ENCODE results near the gene NCBP3.
"Not testable (repeated sequence)": the region's sequence is repeated elsewhere in the genome, so short reads cannot be mapped to it uniquely, and the experiment has no call there.

The NCBP3 gene

DNA sequence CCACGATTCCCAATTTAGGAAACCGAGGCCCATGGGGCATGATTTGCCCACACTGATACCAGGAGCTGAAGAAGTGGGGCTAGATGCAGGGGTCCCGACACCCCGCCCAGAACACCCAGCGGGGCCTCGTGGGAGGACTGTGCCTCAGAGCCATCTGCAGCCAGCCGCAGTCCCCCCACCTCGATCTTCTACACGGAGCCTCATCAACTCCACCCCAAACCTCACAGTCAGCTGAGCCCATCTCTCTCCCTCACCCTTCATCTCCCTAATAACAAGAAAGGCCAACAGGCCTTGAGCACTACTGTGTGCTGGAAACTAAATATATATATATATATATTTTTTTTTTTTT, 49.2 kb downstream of the NCBP3 start:
- TF ChIP-seq, protein P1, sequence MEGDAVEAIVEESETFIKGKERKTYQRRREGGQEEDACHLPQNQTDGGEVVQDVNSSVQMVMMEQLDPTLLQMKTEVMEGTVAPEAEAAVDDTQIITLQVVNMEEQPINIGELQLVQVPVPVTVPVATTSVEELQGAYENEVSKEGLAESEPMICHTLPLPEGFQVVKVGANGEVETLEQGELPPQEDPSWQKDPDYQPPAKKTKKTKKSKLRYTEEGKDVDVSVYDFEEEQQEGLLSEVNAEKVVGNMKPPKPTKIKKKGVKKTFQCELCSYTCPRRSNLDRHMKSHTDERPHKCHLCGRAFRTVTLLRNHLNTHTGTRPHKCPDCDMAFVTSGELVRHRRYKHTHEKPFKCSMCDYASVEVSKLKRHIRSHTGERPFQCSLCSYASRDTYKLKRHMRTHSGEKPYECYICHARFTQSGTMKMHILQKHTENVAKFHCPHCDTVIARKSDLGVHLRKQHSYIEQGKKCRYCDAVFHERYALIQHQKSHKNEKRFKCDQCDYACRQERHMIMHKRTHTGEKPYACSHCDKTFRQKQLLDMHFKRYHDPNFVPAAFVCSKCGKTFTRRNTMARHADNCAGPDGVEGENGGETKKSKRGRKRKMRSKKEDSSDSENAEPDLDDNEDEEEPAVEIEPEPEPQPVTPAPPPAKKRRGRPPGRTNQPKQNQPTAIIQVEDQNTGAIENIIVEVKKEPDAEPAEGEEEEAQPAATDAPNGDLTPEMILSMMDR (IDR thresholded peaks at IDR 0.05): no peak
- Histone ChIP-seq H3K27ac (no peak overlapping the region), H3K4me1 (ENCODE audit: control insufficient read depth in 1 of 2, insufficient read depth in 1 of 2, low read depth in 1 of 2, low read length in 1 of 2) (peaks cover 36 to 39% of the 10 kb centered on the region in 2 experiments)

DNA sequence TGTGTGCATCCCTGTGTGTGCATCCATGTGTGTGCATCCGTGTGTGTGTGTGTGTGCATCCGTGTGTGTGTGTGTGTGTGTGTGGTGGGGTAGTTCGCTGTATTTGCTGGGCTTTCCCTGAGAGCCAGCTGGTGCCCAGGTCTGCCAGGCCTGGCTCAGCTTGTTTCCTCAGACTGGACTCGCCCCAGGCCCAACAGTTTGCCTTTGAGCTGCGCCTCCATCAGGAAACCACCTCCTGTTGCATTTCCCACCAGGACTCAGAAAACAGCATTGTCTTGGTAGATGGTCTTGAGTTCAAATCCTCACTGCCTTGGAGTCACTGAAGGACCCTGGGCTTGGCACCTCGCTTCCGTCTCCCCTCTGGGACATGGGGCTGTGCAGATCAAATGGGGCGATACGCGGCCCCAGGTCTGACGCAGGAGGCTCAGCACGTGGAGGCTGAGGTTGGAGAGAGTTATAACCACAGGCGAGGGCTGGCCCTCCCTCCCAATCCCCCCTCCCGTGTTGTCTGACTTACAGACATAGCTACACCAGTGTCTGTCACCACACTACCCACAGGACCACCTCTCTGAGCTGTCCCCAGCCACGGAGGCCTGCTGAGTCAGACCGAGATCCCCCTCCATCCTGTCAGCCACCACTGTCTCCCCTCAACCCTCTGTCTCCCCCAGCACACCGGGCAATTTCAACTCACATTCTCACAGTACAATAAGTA, 49.8 kb downstream of the NCBP3 start:
- Histone ChIP-seq H3K9me3 (no peaks in the 10 kb centered on the region), H3K36me3 (no peaks in the 10 kb centered on the region), H3K4me3 (ENCODE audit: low read depth in 1 of 2, low read length in 1 of 2) (no peak overlapping the region), H3K4me1 (ENCODE audit: control insufficient read depth in 1 of 2, insufficient read depth in 1 of 2, low read depth in 1 of 2, low read length in 1 of 2) (peaks cover 34 to 39% of the 10 kb centered on the region in 2 experiments), H3K27me3 (no peaks in the 10 kb centered on the region), H3K27ac (no peak overlapping the region)
- TF ChIP-seq, protein P1 (IDR thresholded peaks at IDR 0.05): no peak

More for the DNA sequence above, 49.2 kb downstream of the NCBP3 start:
- H3K27me3 ChIP-seq: no peaks in the 10 kb centered on the region
- H3K4me3 ChIP-seq (ENCODE audit: low read depth in 1 of 2, low read length in 1 of 2): no peak overlapping the region
- H3K9me3 ChIP-seq: no peaks in the 10 kb centered on the region
- H3K36me3 ChIP-seq: no peaks in the 10 kb centered on the region

DNA sequence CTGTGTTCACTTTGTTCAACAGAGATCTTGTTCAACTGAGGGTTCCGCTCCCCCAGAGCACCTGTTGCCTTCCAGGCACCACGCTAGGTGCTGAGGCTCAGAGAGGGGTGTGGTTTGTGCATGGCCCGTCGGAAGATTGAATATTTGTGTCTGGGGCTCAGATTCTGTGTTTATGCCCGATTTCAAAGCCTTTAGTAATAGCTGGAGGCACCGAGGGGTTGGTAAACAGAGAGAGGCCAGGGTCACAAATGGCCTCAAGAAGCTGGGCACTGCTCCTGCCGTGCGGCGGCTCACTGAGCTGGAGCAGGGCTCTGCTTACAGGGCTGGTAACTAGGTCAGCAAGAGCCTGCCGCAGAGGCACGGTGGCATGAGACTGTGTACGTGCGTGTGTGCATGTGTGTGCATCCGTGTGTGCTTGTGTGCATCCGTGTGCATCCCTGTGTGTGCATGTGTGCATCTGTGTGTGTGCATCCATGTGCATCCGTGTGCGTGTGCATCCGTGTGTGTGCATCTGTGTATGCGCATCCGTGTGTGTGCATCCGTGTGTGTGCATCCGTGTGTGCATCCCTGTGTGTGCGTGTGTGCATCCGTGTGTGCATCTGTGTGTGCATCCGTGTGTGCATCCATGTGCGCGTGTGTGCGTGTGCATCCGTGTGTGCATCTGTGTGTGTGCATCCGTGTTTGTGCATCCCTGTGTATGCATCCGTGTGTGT, 50.5 kb downstream of the NCBP3 start:
- peaks cover 29 to 37% of the 10 kb centered on the region in 2 experiments for H3K4me1 ChIP-seq (ENCODE audit: control insufficient read depth in 1 of 2, insufficient read depth in 1 of 2, low read depth in 1 of 2, low read length in 1 of 2)
- TF ChIP-seq, protein P1 (IDR thresholded peaks at IDR 0.05): no peak

DNA sequence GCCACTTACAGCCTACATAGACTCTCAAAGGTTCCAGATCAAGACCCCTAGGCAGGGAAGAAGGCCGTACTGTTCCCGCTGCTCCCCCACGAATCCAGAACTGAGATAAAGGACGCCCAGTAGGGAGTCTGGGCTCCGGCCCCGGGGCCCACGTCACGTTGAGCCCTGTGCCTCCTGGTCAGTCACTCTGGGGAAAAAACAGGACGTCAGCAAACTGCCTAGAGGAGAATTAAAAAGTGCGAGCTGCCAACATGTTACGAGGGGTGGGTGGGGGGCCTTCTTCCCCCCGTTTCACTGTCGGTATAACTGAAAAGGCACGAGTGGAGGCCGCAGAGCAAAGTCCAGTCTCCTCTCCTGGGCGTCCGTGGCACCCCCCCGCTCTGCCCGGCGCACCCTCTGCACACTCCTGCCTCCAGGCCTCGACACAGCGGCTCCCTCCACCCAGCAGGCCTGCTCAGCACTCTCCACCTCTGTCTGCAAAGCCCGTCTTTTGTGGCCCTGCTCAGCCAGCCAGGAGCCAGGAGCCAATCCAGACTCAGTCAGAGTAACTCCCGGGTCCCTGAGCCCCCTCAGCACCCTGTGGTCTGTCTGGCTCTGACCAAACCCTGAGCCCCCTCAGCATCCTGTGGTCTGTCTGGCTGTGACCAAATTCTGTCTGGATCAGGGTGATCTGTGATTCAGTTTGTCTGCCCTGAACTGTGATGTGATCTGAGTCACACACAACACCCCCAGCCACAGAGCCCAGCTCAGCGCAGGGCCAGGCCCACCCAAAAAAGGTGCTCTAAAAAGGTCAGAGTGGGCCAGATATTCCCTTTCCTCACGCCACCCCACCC, 51.3 kb downstream of the NCBP3 start:
- H3K4me3 ChIP-seq (ENCODE audit: low read depth in 1 of 2, low read length in 1 of 2): no peak overlapping the region
- H3K27ac ChIP-seq: no peak overlapping the region
- H3K27me3 ChIP-seq: no peaks in the 10 kb centered on the region
- TF ChIP-seq, protein P1 (IDR thresholded peaks at IDR 0.05): no peak
- no peaks in the 10 kb centered on the region for H3K36me3 ChIP-seq
- peaks cover 29 to 33% of the 10 kb centered on the region in 2 experiments for H3K4me1 ChIP-seq (ENCODE audit: control insufficient read depth in 1 of 2, insufficient read depth in 1 of 2, low read depth in 1 of 2, low read length in 1 of 2)
- H3K9me3 ChIP-seq: no peaks in the 10 kb centered on the region

More for the DNA sequence above, 50.5 kb downstream of the NCBP3 start:
- H3K4me3 ChIP-seq (ENCODE audit: low read depth in 1 of 2, low read length in 1 of 2): no peak overlapping the region
- no peaks in the 10 kb centered on the region for H3K9me3 ChIP-seq
- no peaks in the 10 kb centered on the region for H3K36me3 ChIP-seq
- no peak overlapping the region for H3K27ac ChIP-seq
- no peaks in the 10 kb centered on the region for H3K27me3 ChIP-seq

DNA sequence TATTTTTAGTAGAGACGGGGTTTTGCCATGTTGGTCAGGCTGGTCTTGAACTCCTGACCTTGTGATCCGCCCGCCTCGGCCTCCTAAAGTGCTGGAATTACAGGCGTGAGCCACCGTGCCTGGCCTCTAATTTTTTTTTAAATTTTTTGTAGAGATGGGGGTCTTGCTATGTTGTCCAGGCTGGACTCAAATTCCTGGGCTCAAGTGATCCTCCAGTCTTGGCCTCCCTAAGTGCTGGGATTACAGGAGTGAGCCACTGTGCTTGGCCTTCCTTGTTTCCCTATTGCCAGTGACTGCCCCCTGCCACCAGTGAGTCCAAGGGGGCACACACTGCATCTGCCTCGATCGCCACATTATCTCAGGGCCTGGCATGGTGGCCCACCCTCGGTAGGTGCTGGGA, 51.9 kb downstream of the NCBP3 start:
- H3K4me3 ChIP-seq (ENCODE audit: low read depth in 1 of 2, low read length in 1 of 2); H3K36me3 ChIP-seq; H3K27me3 ChIP-seq; H3K9me3 ChIP-seq; H3K27ac ChIP-seq: not testable (repeated sequence)
- H3K4me1 ChIP-seq (ENCODE audit: control insufficient read depth in 1 of 2, insufficient read depth in 1 of 2, low read depth in 1 of 2, low read length in 1 of 2): peaks cover 26% of the 10 kb centered on the region in 2 experiments

DNA sequence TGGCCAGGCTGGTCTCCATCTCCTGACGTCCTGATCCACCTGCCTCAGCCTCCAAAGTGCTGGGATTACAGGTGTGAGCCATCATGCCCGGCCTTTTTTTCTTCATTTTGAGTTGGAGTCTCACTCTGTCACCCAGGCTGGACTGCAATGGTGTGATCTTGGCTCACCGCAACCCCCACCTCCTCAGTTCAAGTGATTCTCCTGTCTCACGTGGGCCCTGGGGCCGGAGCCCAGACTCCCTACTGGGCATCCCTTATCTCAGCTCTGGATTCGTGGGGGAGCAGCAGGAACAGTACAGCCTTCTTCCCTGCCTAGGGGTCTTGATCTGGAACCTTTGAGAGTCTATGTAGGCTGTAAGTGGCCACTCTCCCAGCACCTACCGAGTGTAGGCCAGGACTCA, 52.8 kb downstream of the NCBP3 start:
- peaks cover 17 to 21% of the 10 kb centered on the region in 2 experiments for H3K4me1 ChIP-seq (ENCODE audit: control insufficient read depth in 1 of 2, insufficient read depth in 1 of 2, low read depth in 1 of 2, low read length in 1 of 2)
- H3K27me3 ChIP-seq; H3K4me3 ChIP-seq (ENCODE audit: low read depth in 1 of 2, low read length in 1 of 2); H3K9me3 ChIP-seq; H3K27ac ChIP-seq; H3K36me3 ChIP-seq: not testable (repeated sequence)
